NK-92 (cell line): Measurements from ENCODE around the gene RCL1.

Experiments
- DNase-seq: peaks from one replicate; lab custom pipeline; 2025; ENCODE audit not compliant: unreplicated experiment; lab: John Stamatoyannopoulos, UW

Gene RCL1

GRCh38 chr9:4840018-4840417 lies 47.3 kb downstream of the RCL1 start:
- DNase-seq: no peak

DNA sequence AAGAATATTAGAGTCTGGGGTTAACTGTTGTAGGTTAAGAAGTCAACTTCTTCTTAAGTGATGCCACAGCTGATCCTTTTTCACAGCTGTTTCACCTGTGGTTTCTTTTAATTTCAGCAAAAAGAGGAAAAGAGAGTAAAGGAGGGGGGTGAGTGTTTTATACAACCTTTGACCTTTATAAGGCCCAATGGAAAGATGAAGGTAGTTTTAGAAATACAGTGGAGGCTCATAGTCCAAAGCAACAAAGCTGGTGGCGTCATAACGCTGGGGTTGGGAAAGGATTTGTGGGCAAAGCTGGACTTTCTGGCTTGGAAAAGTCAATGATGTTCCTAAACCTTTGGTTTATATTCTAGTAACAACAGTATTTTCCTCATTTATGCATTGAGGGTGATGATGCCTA lies 49.5 kb downstream of the RCL1 start:
- DNase-seq: no peak

GRCh38 chr9:4842734-4843133 lies 50.0 kb downstream of the RCL1 start:
- DNase-seq: no peak

- DNase-seq: no peak
Measured at GRCh38 chr9:4844056-4844838, 51.5 kb downstream of the RCL1 start.

DNA sequence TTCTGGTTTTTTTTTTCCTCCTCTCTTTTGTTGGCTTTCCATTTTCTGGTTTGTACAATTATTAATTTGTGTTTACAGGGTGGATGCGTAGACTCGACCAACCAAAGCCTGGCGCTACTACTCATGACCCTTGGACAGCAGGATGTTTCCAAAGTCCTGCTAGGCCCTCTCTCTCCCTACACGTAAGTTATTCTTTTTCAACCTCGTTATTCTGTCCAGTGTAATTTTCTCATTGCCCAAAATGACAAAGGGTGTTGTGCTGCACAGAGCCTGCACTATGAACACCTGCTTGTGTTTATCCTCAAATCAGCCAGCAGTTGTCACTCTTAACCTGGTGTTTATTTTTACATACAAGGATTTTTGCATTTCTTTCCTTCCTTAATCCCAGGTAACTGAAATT lies 56.6 kb downstream of the RCL1 start:
- DNase-seq: no peak

DNA sequence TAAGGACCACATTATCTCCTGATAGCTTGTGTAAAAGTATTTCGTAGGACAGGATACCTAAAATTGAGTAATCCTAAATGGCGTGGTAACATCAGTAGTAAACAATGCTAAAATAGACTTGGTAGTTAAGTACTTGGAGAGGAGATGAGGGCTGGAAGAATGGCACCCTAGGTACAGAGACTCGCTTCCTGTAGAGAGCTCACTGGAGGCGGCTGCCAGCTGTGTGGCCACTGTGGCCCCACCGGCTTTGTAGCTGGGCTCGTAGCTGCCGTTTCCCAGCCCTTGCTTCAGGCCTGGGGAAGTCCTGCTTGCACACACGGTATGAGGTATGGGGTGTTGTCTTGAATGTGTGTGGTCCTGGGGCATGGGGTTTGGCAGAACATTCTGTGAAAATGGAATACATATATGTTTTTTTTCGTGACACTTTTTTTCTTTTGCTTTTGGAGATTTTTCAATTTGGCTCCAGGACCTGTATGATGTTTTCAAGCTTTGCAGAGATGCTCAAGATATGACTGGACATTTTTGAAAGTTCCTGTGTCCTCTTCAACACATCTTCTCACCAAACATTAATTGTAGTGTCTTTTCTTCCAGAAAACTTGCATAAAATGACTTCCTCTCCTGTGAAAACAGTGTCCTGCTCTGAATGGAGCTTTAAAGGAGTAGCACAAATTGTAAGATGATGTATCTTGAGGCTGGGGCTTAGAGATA lies 58.0 kb downstream of the RCL1 start:
- DNase-seq: no peak

DNA sequence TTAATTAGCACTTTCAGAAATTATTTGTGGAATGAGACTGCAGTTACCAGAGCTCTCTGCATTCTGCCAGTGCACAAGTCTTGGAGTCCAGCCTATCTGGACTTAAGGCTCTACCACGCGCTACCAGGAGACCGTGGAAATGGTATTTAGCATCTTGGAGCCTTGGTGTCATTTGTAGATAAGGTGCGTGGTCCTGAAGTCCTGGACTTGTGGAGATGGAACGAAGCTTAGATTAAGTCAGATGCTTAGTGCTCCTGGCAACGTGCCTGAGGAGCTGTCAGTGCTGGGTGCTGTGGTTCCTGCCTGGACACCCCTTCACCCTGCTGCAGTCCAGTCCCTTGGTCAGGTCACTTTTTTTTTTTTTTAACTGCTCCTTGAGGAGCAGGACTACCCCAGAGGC lies 59.7 kb downstream of the RCL1 start:
- no peak for DNase-seq

- DNase-seq: no peak
Measured at GRCh38 chr9:4854265-4854590, 61.5 kb downstream of the RCL1 start.

DNA sequence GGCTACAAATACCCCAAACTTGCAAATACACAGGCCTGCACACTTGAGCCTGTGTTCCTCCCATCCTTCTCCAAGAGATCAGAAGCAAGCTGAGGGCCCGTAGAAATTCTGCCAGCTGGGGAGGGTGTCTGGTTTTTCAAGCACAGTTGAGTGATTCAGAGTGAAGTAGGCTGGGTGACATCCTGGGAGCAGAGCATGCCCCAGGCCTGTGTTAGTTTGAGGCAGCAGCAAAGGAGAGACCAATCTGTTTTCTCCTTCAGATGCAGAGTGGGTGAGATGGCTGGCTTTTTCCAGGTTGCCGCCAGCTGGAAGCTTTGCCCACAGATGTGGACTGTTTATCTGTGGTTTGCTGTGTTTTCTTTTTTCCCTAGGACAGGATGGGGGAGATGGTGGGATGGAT lies 63.1 kb downstream of the RCL1 start:
- no peak for DNase-seq

DNA sequence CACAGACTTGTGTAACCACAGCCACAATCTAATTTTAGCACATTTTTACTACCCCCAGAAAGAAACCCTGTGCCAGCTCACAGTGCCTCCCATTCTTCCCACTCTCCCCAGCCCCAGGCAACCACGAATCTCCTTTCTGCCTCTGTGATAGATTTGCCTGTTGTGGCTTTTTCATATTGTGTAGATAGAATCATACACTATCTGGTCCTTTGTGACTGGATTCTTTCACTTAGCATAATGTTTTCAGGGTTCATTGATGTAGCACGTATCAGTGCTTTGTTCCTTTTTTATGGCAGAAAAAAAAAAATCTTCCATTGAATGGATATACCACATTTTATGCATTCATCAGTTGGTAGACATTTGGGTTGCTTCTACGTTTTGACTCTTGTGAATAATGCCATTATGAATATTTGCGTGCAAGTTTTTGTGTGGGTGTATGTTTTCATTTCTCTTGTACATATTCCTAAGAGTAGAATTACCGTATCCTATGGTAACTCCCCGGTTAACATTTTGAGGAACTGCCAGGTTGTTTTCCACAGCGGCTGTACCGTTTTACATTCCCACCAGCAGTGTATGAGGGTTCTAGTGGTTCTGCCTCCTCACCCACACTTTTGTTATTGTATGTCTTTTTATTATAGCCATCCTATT lies 64.5 kb downstream of the RCL1 start:
- DNase-seq: no peak

DNA sequence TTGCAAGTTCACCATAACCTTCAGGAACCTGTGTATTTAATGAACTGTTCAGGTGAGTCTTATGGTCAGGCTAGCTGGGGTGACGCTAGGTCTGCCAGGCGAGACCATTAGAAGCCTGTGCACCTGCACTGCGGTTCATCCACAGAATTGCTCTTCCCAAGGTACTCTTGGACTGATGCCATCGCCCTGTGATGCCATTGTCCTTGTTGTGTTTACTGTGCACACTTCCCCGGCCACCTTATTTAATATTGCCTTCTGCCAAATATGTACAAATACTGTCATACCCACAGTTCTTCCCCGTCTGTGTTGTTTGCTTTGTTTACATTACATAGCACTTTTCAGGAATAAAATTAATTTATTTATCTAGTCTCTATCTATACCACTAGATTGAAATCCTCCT lies 66.3 kb downstream of the RCL1 start:
- DNase-seq: no peak

- DNase-seq: no peak
Measured at GRCh38 chr9:4860383-4860782, 67.6 kb downstream of the RCL1 start.

GRCh38 chr9:4861145-4861544 lies 68.4 kb downstream of the RCL1 start:
- no peak for DNase-seq

DNA sequence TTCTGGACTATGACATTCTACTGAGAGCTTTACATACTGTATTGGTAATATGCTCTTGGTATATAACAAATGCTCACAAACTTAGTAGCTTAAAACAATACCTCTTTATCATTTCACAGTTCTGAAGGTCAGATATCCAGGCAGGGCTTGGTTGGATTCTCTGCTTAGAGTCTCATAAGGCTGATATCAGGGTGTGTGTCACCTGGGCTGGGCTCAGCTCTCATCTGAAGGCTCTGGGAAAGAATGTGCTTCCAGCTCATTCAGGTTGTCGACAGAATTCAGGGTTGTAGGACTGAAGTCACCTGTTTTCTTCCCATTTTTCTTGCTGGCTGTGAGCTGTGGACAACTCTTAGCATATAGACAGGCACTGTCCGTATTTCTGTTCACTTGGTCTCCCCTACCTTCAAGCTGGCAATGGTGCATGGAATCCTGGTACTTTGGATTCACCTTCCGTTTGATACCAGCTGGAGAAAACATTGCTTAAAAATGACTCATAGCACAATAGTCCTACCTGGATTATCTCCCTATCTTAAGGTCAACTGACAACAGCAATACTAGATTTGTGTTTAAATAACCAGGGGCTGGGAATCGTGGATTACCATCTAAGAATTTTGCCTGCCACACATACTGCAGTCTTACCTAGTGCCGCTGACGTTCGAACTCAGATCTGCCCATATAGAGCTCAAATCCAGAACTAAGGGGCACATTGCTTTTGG lies 69.2 kb downstream of the RCL1 start:
- no peak for DNase-seq

DNA sequence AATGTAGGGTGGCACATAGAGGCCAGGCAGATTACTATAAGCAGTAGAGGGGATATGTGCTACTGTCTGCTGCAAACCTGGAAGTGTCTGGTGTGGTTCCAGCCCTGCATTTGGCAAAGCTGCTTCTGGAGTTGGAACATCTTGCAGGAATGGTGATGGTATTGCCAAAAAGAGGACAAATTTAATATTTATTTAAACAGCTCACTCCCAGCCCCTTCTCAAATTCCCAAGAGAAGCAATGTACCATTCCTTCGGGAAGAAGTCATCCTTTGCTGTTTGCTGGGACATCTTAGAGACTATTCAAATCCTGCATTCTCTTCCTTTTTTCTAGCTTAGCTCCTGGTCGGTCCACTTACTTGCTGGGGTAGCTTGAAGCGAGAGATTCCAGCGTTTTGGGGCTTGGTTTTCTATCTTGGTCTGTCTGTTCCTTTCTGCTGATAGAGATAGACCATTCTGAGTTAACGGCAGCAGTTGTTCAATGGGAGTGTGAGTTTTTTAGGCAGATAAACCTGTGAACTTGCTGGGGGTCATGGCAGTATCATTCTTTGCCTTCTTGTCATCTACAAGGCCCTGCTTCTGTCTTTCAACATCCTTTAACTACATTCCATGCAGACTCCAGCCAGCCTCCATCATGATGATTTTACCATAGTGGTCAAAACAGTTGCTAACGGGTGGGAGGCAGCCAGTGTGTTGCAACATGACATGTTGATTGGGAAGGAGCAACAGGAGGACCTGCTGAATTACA lies 69.9 kb downstream of the RCL1 start:
- no peak for DNase-seq

DNA sequence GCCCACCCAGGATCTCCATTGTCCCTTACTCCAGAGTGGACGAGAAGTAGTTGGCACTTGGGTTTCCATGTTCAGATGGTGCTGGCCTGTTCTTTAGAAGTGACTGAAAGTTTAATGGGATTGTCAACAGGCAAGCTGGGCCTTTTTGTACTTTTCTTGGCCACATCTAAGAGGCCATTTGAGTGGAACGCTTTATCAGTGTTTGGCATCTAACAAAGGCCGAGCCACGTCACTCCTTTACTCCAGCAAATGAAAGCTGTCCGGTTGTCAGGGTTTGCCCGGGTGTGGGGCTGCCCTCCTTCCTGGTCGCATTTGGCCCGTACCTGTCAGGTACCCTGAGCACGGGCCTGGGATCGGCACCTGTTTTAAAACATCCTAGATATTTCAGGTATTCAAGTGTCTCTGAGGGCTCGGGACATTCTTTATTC lies 71.5 kb downstream of the RCL1 start:
- DNase-seq: no peak

DNA sequence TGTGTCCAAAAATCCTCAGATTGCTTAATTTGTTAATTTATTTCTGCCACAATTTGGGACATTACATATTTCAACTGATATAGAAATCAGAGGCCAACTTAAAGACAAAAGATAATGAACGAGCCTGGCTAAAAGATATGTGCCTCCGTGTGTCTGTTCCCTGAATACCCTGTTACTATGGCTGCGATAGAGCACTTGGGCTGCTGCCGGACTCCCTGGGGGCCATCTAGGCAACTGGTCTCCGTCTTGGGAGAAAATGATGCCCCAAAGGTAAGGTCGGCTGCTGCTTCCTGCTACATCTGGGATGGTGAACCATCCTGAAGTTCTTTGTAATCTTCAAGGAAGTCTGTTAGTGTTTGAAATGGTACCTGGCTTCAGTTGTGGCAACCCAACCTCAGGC lies 72.0 kb downstream of the RCL1 start:
- no peak for DNase-seq

DNA sequence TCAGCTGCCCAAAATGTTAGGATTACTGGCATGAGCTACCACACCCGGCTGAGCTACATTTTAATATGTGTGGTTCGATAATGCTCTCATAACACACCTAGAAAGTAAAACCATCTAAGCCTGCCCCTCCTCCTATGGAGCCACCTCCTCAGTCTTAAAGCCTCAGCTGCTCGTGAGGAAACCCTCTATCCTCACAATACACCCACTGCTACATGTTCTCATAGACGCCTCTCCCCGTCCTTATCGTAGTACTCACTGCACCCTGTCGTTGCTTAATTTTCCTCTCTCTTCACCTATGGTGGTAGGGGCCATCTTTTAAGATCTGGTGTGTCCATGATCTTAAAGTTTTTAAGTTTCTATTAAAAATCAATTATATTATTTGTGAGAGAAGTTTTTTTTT lies 72.9 kb downstream of the RCL1 start:
- DNase-seq: no peak

- no peak for DNase-seq
Measured at GRCh38 chr9:4866239-4866969, 73.7 kb downstream of the RCL1 start.

DNA sequence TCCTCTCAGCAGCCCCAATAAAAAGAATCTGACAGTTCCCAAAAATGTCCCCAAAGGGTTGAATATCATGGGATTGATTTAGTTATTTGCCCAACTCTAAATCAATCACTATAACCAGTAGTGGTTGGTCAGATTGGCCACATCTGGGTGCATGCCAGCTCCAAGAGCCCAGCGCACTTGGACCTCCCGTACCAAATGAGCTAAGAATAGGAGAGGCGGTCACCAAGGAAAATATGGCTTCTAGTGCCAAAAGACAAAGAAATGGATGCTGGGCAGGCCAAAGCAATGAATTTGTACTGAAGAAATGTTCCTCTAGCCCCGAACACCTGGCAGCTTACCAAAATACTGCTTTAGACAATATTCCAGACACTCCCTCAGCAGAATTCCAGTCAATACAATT lies 80.3 kb downstream of the RCL1 start:
- no peak for DNase-seq
